ENCODE results near the gene PPP2R2B.

GRCh38 chr5:146539973-146540372 is 338.6 kb downstream of the PPP2R2B start:
- TF ChIP-seq CTCF (IDR thresholded peaks at IDR 0.05; ENCODE audit: low read depth, low read length), result no peak
- TF ChIP-seq POLR2A (IDR thresholded peaks at IDR 0.05; ENCODE audit: extremely low read depth, insufficient read length), result no peak
